Measurements from ENCODE around the gene RNF151. TPM values are rescaled to one million over a fixed set of nuclear protein-coding genes. Genes with fewer than 3 reads are reported as not detected.

RNF151 gene
- total and polyA plus RNA-seq, 10 of the 15 experiments (the other 5 are each of a cell fraction or from before 2014, with no cell fraction given), result 0.17 to 0.56 TPM; not detected in 8

- ChIA-PET POLR2A (no interaction called here), SMC1A (ENCODE audit: uncharacterized antibody, unreplicated experiment) (no interaction called here), RAD21 (ENCODE audit: unreplicated experiment) (no interaction called here), CTCF (no interaction called here)
- Histone ChIP-seq H2AFZ (ENCODE audit: control insufficient read depth, low read depth, low read length) (no peak within 1 kb of the TSS), H3K79me2 (ENCODE audit: control insufficient read depth, insufficient read depth, low read length) (no peaks in the 10 kb centered on the region), H3K27me3 (replicated peaks in 1 of 2; ENCODE audit: control insufficient read depth in 2 of 2, insufficient read depth in 2 of 2, low read length in 1 of 2) (peaks cover 6 to 7% of the 10 kb centered on the region in 2 experiments; a peak in 3 of 4 replicates), H3K9ac (ENCODE audit: control insufficient read depth, insufficient read depth, low read length) (no peak within 1 kb of the TSS), H3K4me1 (ENCODE audit: control insufficient read depth, insufficient read depth, low read length) (no peaks in the 10 kb centered on the region), H3K4me2 (ENCODE audit: control insufficient read depth, insufficient read depth) (no peak within 1 kb of the TSS), H3K36me3 (ENCODE audit: control insufficient read depth in 2 of 2, insufficient read depth in 2 of 2, low read length in 1 of 2) (no peaks in the 10 kb centered on the region; a peak in 1 of 4 replicates), H4K20me1 (ENCODE audit: control insufficient read depth, insufficient read depth) (no peaks in the 10 kb centered on the region), H3K4me3 (no peak within 1 kb of the TSS), H3K27ac (ENCODE audit: control insufficient read depth, insufficient read depth) (no peak within 1 kb of the TSS), H3K9me3 (replicated peaks; ENCODE audit: control insufficient read depth, insufficient read depth, low read length) (no peaks in the 10 kb centered on the region)
- FAIRE-seq (no peak), DNase-seq (ENCODE audit: low read depth, low spot score) (no peak), ATAC-seq (no peak)
- WGBS (ENCODE audit: insufficient coverage, insufficient replicate concordance, low lambda C conversion rate, missing lambda C conversion rate), result 13% methylated on average over 23 of the region's 71 CpGs
- in situ Hi-C loops (cut with MboI), result no loop called here
- no TSS peak for BruUV-seq (replicated peaks)
- intact Hi-C loops (cut with micrococcal nuclease; ENCODE audit: unreplicated experiment), result no loop called here
- TF ChIP-seq ESRRA (IDR thresholded peaks at IDR 0.05; ENCODE audit: low read length), result no peak
- no peak for TF ChIP-seq MTA2 (IDR thresholded peaks at IDR 0.05; ENCODE audit: low read depth)
- no peak for TF ChIP-seq MEF2A (IDR thresholded peaks at IDR 0.05; ENCODE audit: insufficient read depth, low read depth, low read length)
- no peak for TF ChIP-seq USF2 (IDR thresholded peaks at IDR 0.05; ENCODE audit: borderline replicate concordance, low read depth, low read length)
- TF ChIP-seq TCF12 (IDR thresholded peaks at IDR 0.05; ENCODE audit: low read depth, low read length), result no peak
- TF ChIP-seq KDM1A (IDR thresholded peaks at IDR 0.05; ENCODE audit: borderline replicate concordance), result no peak
- no peak for TF ChIP-seq EED (IDR thresholded peaks at IDR 0.05; ENCODE audit: low read depth)
- TF ChIP-seq SUPT20H (IDR thresholded peaks at IDR 0.05; ENCODE audit: borderline replicate concordance, control insufficient read depth, low read depth, low read length), result no peak
- no peak for TF ChIP-seq MYB (IDR thresholded peaks at IDR 0.05; ENCODE audit: borderline replicate concordance, low read depth, low read length)
- TF ChIP-seq ATF7 (IDR thresholded peaks at IDR 0.05; ENCODE audit: low read depth), result no peak
- no peak for TF ChIP-seq FOXM1 (IDR thresholded peaks at IDR 0.05; ENCODE audit: low read depth, low read length)
- TF ChIP-seq NR2C1 (IDR thresholded peaks at IDR 0.05), result no peak
- TF ChIP-seq E4F1 (IDR thresholded peaks at IDR 0.05; ENCODE audit: borderline replicate concordance, partially characterized antibody), result no peak
- TF ChIP-seq STAT1 (conservative IDR thresholded peaks at IDR 0.05), result no peak
- TF ChIP-seq CHD4 (IDR thresholded peaks at IDR 0.05), result no peak
- no peak for TF ChIP-seq ATF2 (IDR thresholded peaks at IDR 0.05; ENCODE audit: low read length)
- no peak for TF ChIP-seq RBBP5 (conservative IDR thresholded peaks at IDR 0.05)
Observed at GRCh38 chr16:1918351-1919326, 48.0 kb upstream of the RNF151 start, which contains the start of gene HS3ST6. HS3ST6 (minus strand) TSS chr16:1918415; CDS start chr16:1918323, 92 bp downstream.

All from GM12878 (cell line).